HepG2 (cell line): Measurements from ENCODE around the gene MAFF. TPM values are rescaled to one million over a fixed set of nuclear protein-coding genes. Genes with fewer than 3 reads are reported as not detected.

Experiments used
- ATAC-seq: fragments of 200-7000 bp; cut with Tn5 transposase; 3 replicates; pipeline ENCODE4 v1.9.1; 2020; ENCODE audit warnings: mild to moderate bottlenecking, moderate library complexity
- BruUV-seq: library from RNA; stranded (reverse); fragments of 400-500 nt; replicated peaks from 2 replicates; lab custom pipeline; 2021; lab: Mats Ljungman, UMichigan
- CTCF ChIA-PET: fragments of 300-600 bp; formaldehyde crosslinking; extraction: SDS; loops from one replicate; lab custom pipeline; 2021; ENCODE audit warnings: low total read pairs, inconsistent platforms, low intra/inter-chr PET ratio; lab: Yijun Ruan, JAX
- POLR2A ChIA-PET: fragments of 350-600 bp; sonication (Branson Sonifier 250); formaldehyde crosslinking; loops from one replicate; lab custom pipeline; 2020; ENCODE audit warnings: antibody characterized with exemption, inconsistent platforms; lab: Yijun Ruan, JAX
- DNase-seq: peaks from one replicate; pipeline ENCODE4 v3.0.0-alpha.2; 2015; ENCODE audit warnings: low spot score
- FAIRE-seq: peaks from 3 replicates; lab custom pipeline; 2011; peaks lifted over from hg19 to GRCh38; lab: Jason Lieb, UNC
- H2AFZ ChIP-seq: one replicate; pipeline ENCODE4 v1.6.1; 2011; ENCODE audit warnings: low read length, inconsistent platforms
- H3K27ac ChIP-seq: fragments of 300-600 bp; 3 replicates; pipeline ENCODE4 v1.8.0; 2011; ENCODE audit warnings: mixed run types, mild to moderate bottlenecking, mixed read lengths, low read length, inconsistent platforms; ENCODE audit not compliant: insufficient read depth; ENCODE audit errors: extremely low read length
- H3K27me3 ChIP-seq, 2 experiments: fragments of 200-600 bp in 1 of 2; 2 replicates in 1 of 2; 3 replicates in 1 of 2; pipeline versions ENCODE4 v1.6.0 to v1.8.0; 2011; ENCODE audit warnings: low read length in 2 of 2, mild to moderate bottlenecking in 2 of 2, moderate library complexity in 2 of 2, inconsistent platforms in 1 of 2; ENCODE audit not compliant: insufficient read depth in 2 of 2, control insufficient read depth in 1 of 2
- H3K36me3 ChIP-seq, 2 experiments: fragments of 200-600 bp in 1 of 2; replicated peaks in 1 of 2; 2 replicates in 1 of 2; 3 replicates in 1 of 2; pipeline versions ENCODE4 v1.5.1 to v1.8.0; 2011; ENCODE audit warnings: low read length in 2 of 2, inconsistent platforms in 1 of 2; ENCODE audit not compliant: insufficient read depth in 2 of 2, control insufficient read depth in 1 of 2
- H3K4me1 ChIP-seq: 2 replicates; pipeline ENCODE4 v1.5.1; 2012; ENCODE audit warnings: low read length, inconsistent platforms; ENCODE audit not compliant: insufficient read depth
- H3K4me2 ChIP-seq: 2 replicates; pipeline ENCODE4 v1.6.0; 2011; ENCODE audit warnings: low read depth, low read length, inconsistent platforms
- H3K4me3 ChIP-seq, 3 experiments: fragments of 200-600 bp in 1 of 3; sonication (generic), shearing (Covaris generic) in 1 of 3; replicated peaks in 1 of 3; 2 replicates each; pipeline ENCODE4 v1.5.1; 2011 to 2016; ENCODE audit warnings: low read length in 3 of 3, inconsistent platforms in 2 of 3, low read depth in 2 of 3, mild to moderate bottlenecking in 2 of 3, control low read depth in 1 of 3, mixed read lengths in 1 of 3; ENCODE audit not compliant: insufficient read depth in 1 of 3
- H3K79me2 ChIP-seq: one replicate; pipeline ENCODE4 v1.6.1; 2011; ENCODE audit warnings: low read length, inconsistent platforms; ENCODE audit not compliant: insufficient read depth
- H3K9ac ChIP-seq: 2 replicates; pipeline ENCODE4 v1.6.0; 2011; ENCODE audit warnings: mild to moderate bottlenecking, low read depth, low read length, inconsistent platforms; ENCODE audit not compliant: insufficient read depth
- H3K9me3 ChIP-seq: 2 replicates; pipeline ENCODE4 v1.5.1; 2012; ENCODE audit warnings: mild to moderate bottlenecking, low read length
- H4K20me1 ChIP-seq: 2 replicates; pipeline ENCODE4 v1.6.0; 2011; ENCODE audit warnings: inconsistent platforms, mild to moderate bottlenecking, low read length, moderate library complexity; ENCODE audit not compliant: insufficient read depth
- SOX5 ChIP-seq: IDR thresholded peaks from 2 replicates; pipeline ENCODE4 v1.6.1; 2016; ENCODE audit warnings: borderline replicate concordance
- SUZ12 ChIP-seq: fragments of 150-350 bp; IDR thresholded peaks from 2 replicates; pipeline ENCODE4 v1.6.1; 2014; ENCODE audit warnings: low read depth, low read length
- ZBTB33 ChIP-seq: sonication (generic); formaldehyde crosslinking; IDR thresholded peaks from 2 replicates; pipeline ENCODE4 v1.4.0; 2020; ENCODE audit warnings: missing genetic modification reagents
- ZNF263 ChIP-seq: sonication (generic); formaldehyde crosslinking; IDR thresholded peaks from 2 replicates; pipeline ENCODE4 v1.4.0; 2020; ENCODE audit warnings: missing genetic modification reagents
- ZNF367 ChIP-seq: sonication (generic); formaldehyde crosslinking; IDR thresholded peaks from 2 replicates; pipeline ENCODE4 v1.4.0; 2020; ENCODE audit warnings: missing genetic modification reagents, borderline replicate concordance
- ZNF776 ChIP-seq: sonication (generic); formaldehyde crosslinking; IDR thresholded peaks from 2 replicates; pipeline ENCODE4 v1.4.0; 2020; ENCODE audit warnings: mild to moderate bottlenecking, missing genetic modification reagents
- WGBS: methylation state at CpG from one replicate; pipeline ENCODE4 v1.1.6; 2017; ENCODE audit warnings: low lambda C conversion rate; 5-methylcytosine and 5-hydroxymethylcytosine counted together
- in situ Hi-C: cut with HindIII; loops from 2 replicates; pipeline ENCODE4 v1.10.0; 2017; ENCODE audit warnings: low pct_unique_long_range_greater_than_20kb; ENCODE audit not compliant: extremely low pct_ligation_motif_present
- intact Hi-C: fragments of 100-400 bp; cut with micrococcal nuclease; formaldehyde crosslinking; loops from one replicate; pipeline ENCODE4 v1.10.0; 2022; ENCODE audit not compliant: unreplicated experiment
- polyA plus RNA-seq, 8 experiments: library from polyadenylated mRNA; depleted of rRNA in 3 of 8; stranded (reverse) in 7 of 8; unstranded in 1 of 8; fragments of >200 nt; fragmentation: Illumina TruSeq in 4 of 8; extraction: Trizol in 4 of 8; gene quantifications; 2 replicates each; pipeline versions ENCODE4 v1.2.1 to v1.2.3, GENCODE V29; 2011 to 2016; ENCODE audit warnings: low read depth in 4 of 8, missing spikeins in 1 of 8, mixed read lengths in 1 of 8; ENCODE audit not compliant: insufficient read depth in 1 of 8
- total RNA-seq, 5 experiments: library from RNA; depleted of rRNA; stranded (reverse); fragments of >200 nt; fragmentation: Illumina TruSeq; extraction: Trizol; gene quantifications; 2 replicates each; pipeline ENCODE4 v1.2.3, GENCODE V29; 2016; ENCODE audit warnings: low read depth in 1 of 5
- TF ChIP-seq, protein P1 (sequence below): sonication (generic); formaldehyde crosslinking; IDR thresholded peaks from 2 replicates; pipeline ENCODE4 v1.4.0; 2020; ENCODE audit warnings: mild to moderate bottlenecking, missing genetic modification reagents
- TF ChIP-seq, protein P2 (sequence below): sonication (generic); formaldehyde crosslinking; IDR thresholded peaks from 2 replicates; pipeline ENCODE4 v1.4.0; 2020; ENCODE audit warnings: missing genetic modification reagents, borderline replicate concordance

Gene MAFF
- total and polyA plus RNA-seq, 2 of the 13 experiments (the other 11 are each of a cell fraction or from before 2014, with no cell fraction given) = 5.4 to 14.3 TPM

GRCh38 chr22:38240734-38241252 is 39.0 kb downstream of the MAFF start:
- Histone ChIP-seq H3K4me3 (no peak overlapping the region), H3K27me3 (no peaks in the 10 kb centered on the region), H2AFZ (no peak overlapping the region), H3K4me1 (peaks cover 15% of the 10 kb centered on the region), H3K4me2 (no peak overlapping the region), H4K20me1 (no peaks in the 10 kb centered on the region), H3K79me2 (no peaks in the 10 kb centered on the region), H3K9me3 (no peaks in the 10 kb centered on the region), H3K36me3 (peaks cover 5 to 26% of the 10 kb centered on the region in 2 experiments), H3K27ac (no peak overlapping the region), H3K9ac (no peak overlapping the region)
- TF ChIP-seq ZBTB33 (CRISPR knock-in tag) (peak; percentile 66), ZNF776 (no peak)
- no peak for DNase-seq
- ATAC-seq = no peak
- WGBS = 94% methylated on average over 6 of the region's 6 CpGs
- intact Hi-C loops = no loop called here
- no peak for FAIRE-seq
- no TSS peak for BruUV-seq
- ChIA-PET CTCF (no interaction called here), POLR2A (no interaction called here)
- in situ Hi-C loops = no loop called here

- intact Hi-C loops = no loop called here
- Histone ChIP-seq H3K27me3 (no peaks in the 10 kb centered on the region), H3K36me3 (peaks cover 12 to 34% of the 10 kb centered on the region in 2 experiments; a peak in 4 of 5 replicates), H3K4me1 (peaks cover 15% of the 10 kb centered on the region), H3K9ac (no peak overlapping the region), H3K4me2 (no peak overlapping the region), H4K20me1 (no peaks in the 10 kb centered on the region), H3K9me3 (no peaks in the 10 kb centered on the region), H3K27ac (peak overlapping the region; percentile 29), H2AFZ (no peak overlapping the region), H3K79me2 (no peaks in the 10 kb centered on the region), H3K4me3 (no peak overlapping the region)
- in situ Hi-C loops = no loop called here
- FAIRE-seq = peak; percentile 21
- CTCF ChIA-PET = no interaction called here
- DNase-seq = peak; percentile 74
- POLR2A ChIA-PET = interaction anchor here (0.6 kb wide), 1 partner anchor 132 kb away, joined by 4 read pairs; no protein-coding TSS in a partner anchor
- 43% methylated on average over 8 of the region's 20 CpGs for WGBS
- BruUV-seq = no TSS peak
- peak; percentile 89 for ATAC-seq
- TF ChIP-seq, protein P1, sequence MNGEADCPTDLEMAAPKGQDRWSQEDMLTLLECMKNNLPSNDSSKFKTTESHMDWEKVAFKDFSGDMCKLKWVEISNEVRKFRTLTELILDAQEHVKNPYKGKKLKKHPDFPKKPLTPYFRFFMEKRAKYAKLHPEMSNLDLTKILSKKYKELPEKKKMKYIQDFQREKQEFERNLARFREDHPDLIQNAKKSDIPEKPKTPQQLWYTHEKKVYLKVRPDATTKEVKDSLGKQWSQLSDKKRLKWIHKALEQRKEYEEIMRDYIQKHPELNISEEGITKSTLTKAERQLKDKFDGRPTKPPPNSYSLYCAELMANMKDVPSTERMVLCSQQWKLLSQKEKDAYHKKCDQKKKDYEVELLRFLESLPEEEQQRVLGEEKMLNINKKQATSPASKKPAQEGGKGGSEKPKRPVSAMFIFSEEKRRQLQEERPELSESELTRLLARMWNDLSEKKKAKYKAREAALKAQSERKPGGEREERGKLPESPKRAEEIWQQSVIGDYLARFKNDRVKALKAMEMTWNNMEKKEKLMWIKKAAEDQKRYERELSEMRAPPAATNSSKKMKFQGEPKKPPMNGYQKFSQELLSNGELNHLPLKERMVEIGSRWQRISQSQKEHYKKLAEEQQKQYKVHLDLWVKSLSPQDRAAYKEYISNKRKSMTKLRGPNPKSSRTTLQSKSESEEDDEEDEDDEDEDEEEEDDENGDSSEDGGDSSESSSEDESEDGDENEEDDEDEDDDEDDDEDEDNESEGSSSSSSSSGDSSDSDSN (CRISPR knock-in tag) = no peak
- TF ChIP-seq ZNF263 = peak; percentile 72
- TF ChIP-seq SUZ12 = no peak
- no peak for TF ChIP-seq SOX5 (CRISPR knock-in tag)
- TF ChIP-seq, protein P2, sequence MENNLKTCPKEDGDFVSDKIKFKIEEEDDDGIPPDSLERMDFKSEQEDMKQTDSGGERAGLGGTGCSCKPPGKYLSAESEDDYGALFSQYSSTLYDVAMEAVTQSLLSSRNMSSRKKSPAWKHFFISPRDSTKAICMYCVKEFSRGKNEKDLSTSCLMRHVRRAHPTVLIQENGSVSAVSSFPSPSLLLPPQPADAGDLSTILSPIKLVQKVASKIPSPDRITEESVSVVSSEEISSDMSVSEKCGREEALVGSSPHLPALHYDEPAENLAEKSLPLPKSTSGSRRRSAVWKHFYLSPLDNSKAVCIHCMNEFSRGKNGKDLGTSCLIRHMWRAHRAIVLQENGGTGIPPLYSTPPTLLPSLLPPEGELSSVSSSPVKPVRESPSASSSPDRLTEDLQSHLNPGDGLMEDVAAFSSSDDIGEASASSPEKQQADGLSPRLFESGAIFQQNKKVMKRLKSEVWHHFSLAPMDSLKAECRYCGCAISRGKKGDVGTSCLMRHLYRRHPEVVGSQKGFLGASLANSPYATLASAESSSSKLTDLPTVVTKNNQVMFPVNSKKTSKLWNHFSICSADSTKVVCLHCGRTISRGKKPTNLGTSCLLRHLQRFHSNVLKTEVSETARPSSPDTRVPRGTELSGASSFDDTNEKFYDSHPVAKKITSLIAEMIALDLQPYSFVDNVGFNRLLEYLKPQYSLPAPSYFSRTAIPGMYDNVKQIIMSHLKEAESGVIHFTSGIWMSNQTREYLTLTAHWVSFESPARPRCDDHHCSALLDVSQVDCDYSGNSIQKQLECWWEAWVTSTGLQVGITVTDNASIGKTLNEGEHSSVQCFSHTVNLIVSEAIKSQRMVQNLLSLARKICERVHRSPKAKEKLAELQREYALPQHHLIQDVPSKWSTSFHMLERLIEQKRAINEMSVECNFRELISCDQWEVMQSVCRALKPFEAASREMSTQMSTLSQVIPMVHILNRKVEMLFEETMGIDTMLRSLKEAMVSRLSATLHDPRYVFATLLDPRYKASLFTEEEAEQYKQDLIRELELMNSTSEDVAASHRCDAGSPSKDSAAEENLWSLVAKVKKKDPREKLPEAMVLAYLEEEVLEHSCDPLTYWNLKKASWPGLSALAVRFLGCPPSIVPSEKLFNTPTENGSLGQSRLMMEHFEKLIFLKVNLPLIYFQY = no peak
- TF ChIP-seq ZNF367 (CRISPR knock-in tag) = no peak
Measured at GRCh38 chr22:38243007-38243765, 41.4 kb downstream of the MAFF start.
